Activated CD8-positive, alpha-beta memory T cell treated with anti-CD3 and anti-CD28 coated beads for 1 hour (primary cell): Measurements from ENCODE around the gene HSPB6.
A peak's percentile ranks its signal among the peaks of the same experiment; 100 is the strongest.
"Not testable (repeated sequence)": the region's sequence is repeated elsewhere in the genome, so short reads cannot be mapped to it uniquely, and the experiment has no call there.

Source experiments
- DNase-seq, 2 donors: peaks; one replicate each; pipeline ENCODE4 v3.0.0-alpha.2; 2020; ENCODE audit warnings: low read depth in 1 of 2; ENCODE audit errors: extremely low read depth in 1 of 2

HSPB6 gene

DNA sequence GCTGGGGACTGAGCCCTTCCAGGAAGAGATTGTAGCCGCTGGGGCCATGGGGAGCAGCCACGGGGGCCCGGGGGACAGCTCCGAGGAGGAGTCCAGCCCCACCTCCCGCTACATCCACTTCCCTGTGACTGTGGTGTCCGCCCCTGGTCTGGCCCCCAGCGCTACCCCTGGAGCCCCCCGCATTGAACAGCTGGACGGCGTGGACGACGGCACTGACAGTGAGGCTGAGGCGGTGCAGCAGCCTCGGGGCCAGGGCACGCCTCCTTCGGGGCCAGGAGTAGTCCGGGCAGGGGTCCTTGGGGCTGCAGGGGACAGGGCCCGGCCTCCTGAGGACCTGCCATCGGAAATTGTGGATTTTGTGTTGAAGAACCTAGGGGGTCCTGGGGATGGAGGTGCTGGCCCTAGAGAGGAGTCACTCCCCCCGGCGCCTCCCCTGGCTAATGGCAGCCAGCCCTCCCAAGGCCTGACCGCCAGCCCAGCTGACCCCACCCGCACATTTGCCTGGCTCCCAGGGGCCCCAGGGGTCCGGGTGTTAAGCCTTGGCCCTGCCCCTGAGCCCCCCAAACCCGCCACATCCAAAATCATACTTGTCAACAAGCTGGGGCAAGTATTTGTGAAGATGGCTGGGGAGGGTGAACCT is 24.2 kb downstream of the HSPB6 start:
- DNase-seq = no peak

DNA sequence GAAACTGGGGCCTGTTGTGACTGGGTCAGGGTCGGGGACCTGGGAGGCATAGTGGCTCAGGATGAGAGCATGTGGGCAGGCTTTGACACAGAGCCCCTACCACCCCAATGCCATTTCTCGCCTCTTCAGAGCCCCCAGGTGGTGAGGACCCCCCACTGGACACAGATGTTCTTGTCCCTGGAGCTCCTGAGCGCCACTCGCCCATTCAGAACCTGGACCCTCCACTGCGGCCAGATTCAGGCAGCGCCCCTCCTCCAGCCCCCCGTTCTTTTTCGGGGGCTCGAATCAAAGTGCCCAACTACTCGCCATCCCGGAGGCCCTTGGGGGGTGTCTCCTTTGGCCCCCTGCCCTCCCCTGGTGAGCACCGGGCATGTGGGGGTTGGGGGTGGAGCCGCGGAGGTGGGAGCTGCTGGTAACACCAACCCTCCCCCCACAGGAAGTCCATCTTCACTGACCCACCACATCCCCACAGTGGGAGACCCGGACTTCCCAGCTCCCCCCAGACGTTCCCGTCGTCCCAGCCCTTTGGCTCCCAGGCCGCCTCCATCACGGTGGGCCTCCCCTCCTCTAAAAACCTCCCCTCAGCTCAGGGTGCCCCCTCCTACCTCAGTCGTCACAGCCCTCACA is 24.9 kb downstream of the HSPB6 start:
- no peak for DNase-seq

DNA sequence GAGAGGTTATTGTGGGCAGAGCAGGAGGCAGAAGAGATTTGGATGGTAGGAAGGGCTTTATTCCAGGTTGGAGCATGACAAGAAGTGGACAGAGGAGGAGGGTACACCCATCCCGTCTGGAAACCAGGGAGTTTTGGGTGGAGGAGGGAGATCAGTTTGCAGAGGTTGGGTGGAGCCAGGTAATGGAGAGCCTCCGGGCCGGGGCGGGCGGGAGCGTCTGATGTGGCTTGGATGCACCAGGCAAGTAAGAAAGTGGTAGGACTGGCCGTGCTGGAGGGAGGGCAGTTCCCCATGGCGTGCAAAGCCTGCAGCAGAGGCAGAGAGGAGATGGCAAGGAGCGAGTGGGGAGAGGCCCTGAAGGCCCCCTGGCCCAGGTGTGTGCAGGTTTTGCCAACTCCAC is 25.5 kb downstream of the HSPB6 start:
- no peak for DNase-seq

DNA sequence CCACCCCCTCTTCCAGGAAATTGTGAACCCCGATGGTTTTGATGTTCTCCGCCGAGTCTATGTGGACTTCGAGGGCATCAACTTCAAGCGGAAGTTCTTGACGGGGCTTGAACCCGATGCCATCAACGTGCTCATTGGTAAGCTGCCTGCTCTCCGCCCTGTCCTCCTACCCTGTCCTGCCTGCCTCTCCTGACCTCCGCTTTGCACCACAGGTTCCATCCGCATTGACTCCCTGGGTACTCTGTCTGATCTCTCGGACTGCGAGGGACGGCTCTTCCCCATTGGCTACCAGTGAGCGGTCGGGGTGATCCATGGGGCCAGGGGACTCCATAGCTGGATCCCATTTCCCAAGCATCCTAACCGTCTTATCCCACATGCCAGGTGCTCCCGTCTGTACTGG is 26.5 kb downstream of the HSPB6 start:
- DNase-seq = no peak

DNA sequence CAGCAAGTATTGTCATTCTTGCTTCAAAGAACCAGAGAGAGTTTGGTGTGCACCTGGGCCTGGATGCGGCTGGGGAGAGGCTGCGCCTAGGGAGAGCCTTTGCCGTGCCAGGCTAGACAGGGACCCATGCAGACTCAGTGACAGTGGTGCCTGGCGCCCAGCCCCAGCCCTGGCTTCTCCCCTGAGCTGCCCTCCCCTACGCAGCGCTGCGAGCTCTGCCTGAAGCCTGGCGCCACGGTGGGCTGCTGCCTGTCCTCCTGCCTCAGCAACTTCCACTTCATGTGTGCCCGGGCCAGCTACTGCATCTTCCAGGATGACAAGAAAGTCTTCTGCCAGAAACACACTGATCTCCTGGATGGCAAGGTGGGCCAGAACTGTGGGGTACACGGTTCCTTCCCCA is 27.1 kb downstream of the HSPB6 start:
- no peak for DNase-seq

DNA sequence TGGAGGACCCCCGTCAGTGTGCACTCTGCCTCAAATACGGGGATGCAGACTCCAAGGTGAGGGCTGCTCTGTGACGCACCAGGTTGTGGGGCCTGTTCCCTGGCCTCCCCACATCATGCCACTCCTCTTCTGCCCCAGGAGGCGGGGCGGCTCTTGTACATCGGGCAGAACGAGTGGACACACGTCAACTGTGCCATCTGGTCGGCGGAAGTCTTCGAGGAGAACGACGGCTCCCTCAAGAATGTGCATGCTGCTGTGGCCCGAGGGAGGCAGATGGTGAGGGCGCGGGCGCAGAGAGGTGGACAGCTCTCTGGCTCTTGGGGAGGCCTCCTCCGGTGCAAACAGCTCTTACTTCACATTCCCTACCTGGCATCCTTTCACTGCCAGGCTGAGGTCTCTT is 27.8 kb downstream of the HSPB6 start:
- DNase-seq = no peak

DNA sequence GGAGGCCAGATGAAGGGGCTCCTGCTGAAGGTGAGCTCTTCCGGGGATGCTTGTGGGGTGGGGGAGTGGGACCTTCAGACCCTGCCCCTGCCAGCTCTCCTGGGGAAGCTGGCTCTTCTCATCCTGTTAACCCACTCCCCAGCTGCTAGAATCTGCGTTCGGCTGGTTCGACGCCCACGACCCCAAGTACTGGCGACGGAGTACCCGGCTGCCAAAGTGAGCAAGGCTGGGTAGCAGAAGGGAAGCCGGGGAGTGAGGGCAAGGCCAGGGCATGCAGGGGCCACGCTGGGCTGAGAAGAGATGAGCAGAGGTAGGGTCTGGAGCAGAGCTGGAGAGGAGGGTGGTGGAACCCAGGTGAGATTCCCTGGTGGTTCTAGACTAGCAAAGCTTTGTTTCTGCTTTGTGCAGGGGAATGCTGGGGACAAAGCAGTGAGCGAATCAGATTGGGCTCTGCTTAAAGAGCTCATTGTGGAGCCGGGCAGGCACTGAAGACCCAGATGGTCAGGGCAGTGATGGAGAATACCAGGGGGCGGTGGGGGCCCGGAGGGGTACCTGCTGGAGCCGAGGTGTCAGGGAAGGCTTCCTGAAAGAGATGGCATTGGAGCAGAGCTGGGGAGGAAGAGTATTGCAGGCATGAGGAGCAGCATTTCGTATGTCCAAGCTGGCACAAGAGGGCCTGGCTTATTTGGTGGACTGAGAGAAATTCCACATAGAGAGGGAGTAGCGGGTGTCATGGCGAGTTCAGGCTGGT is 28.7 kb downstream of the HSPB6 start:
- DNase-seq = no peak

DNA sequence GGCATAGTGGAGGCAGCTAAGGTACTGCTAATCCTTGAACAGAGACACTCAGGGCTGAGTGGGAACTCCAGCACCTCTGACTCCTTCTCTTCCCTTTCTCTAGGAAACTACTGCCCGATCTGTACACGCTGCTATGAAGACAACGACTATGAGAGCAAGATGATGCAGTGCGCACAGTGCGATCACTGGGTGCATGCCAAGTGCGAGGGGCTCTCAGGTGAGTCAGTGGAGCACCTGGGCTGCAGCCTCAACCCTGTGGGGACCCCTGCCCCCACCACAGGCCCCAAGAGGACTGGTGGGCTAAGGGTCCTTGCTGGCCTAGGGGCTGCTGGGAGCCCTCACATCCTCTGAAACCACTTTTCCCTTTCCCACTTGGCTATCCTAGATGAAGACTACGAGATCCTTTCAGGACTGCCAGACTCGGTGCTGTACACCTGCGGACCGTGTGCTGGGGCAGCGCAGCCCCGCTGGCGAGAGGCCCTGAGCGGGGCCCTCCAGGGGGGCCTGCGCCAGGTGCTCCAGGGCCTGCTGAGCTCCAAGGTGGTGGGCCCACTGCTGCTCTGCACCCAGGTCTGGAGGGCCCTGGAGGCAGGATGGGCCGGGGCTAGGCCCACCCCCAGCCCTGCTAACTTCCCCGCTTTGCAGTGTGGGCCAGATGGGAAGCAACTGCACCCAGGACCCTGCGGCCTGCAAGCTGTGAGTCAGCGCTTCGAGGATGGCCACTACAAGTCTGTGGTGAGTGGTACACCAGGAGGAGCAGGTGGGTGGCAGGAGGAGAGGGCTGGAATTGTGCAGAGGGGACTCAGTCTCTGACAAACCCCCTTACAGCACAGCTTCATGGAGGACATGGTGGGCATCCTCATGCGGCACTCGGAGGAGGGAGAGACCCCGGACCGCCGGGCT is 29.5 kb downstream of the HSPB6 start:
- DNase-seq = no peak

DNA sequence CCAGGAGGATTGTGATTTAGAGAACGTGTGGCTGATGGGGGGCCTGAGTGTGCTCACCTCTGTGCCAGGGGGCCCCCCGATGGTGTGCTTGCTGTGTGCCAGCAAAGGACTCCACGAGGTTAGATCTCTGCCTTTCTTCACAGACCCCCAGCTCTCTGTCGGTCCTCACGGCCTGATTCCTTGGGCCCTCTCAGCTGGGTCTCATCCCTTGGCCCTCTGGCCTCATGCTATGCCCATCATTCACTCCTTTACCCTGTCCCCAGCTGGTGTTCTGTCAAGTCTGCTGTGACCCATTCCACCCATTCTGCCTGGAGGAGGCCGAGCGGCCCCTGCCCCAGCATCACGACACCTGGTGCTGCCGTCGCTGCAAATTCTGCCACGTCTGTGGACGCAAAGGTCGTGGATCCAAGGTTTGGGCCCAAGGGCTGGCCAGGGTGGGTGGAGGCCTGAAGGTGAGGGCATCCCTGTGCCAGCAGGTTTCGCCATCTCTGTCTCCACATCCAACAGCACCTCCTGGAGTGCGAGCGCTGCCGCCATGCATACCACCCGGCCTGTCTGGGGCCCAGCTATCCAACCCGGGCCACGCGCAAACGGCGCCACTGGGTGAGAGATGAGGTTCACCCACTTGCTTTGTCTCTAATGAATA is 31.5 kb downstream of the HSPB6 start:
- no peak for DNase-seq

DNA sequence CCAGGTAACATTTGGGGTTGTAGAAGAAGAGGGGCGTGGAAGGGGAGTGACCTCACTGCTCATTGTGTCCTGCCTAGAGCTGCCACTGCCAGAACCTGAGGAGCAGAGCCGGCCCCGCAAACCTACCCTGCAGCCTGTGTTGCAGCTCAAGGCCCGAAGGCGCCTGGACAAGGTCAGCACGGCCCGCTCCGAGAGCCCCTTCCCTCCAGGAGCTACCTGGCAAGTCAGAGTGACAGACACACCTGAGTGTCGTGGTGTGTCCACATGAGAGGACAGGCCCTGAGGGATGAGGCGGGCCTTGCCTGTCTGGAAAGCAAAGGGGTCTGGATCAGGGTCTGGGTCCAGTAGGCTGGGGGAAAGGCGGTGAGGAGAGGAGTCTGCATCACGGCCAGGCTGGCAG is 32.3 kb downstream of the HSPB6 start:
- DNase-seq = no peak

DNA sequence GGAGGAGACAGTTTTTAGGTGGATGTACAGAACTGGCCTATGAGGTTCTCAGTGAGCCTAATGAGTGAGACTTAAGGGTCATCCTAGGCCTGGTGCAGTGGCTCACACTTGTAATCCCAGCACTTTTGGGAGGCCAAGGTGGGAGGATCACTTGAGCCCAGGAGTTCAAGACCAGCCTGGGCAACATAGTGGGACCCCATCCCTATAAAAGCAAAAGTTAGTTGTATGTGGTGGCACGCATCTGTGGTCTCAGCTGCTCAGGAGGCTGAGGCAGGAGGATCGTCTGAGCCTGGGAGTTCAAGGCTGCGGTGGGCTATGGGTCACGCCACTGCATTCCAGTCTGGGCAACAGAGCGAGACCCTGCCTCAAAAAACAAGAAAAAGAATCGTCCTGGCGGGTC is 32.7 kb downstream of the HSPB6 start:
- DNase-seq = not testable (repeated sequence)

DNA sequence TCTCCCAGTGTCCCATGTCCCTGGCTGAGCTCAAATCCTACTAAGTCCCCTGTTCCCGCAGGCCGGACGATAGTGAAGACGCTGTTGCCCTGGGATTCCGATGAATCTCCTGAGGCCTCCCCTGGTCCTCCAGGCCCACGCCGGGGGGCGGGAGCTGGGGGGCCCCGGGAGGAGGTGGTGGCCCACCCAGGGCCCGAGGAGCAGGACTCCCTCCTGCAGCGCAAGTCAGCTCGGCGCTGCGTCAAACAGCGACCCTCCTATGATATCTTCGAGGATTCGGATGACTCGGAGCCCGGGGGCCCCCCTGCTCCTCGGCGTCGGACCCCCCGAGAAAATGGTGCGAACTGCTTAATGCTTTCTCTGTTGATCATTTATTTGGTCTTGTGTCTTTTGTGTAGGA is 33.2 kb downstream of the HSPB6 start:
- DNase-seq = no peak

DNA sequence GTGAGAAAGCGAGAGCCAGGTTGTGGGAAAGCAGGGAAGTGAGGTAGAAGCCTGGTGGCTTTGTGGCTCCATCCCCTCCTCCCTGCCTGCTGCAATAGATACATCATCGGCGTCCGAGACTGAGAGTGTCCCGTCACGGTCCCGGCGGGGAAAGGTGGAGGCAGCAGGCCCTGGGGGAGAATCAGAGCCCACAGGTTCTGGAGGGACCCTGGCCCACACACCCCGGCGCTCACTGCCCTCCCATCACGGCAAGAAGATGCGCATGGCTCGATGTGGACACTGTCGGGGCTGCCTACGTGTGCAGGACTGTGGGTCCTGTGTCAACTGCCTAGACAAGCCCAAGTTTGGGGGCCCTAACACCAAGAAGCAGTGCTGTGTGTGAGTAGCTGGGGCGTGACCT is 33.9 kb downstream of the HSPB6 start:
- no peak for DNase-seq

DNA sequence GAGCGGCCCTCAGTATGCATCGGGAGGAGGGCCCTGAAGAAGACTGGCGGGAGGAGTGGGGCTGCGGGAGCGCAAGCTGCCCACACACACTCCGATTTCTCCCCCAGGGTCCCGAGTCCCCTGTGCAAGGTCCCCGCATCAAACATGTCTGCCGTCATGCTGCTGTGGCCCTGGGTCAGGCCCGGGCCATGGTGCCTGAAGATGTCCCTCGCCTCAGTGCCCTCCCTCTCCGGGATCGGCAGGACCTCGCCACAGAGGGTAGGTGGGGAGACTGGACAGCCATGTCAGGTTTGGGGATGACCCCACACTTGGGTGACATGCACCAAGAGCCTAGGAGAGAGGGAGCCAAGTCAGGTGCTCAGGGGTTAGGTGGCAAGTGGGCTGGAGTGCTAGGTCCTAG is 34.4 kb downstream of the HSPB6 start:
- no peak for DNase-seq

DNA sequence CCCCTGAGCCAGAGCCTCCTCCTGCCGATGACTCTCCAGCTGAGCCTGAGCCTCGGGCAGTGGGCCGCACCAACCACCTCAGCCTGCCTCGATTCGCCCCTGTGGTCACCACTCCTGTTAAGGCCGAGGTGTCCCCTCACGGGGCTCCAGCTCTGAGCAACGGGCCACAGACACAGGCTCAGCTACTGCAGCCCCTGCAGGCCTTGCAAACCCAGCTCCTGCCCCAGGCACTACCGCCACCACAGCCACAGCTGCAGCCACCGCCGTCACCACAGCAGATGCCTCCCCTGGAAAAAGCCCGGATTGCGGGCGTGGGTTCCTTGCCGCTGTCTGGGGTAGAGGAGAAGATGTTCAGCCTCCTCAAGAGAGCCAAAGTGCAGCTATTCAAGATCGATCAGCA is 35.5 kb downstream of the HSPB6 start:
- DNase-seq = no peak

DNA sequence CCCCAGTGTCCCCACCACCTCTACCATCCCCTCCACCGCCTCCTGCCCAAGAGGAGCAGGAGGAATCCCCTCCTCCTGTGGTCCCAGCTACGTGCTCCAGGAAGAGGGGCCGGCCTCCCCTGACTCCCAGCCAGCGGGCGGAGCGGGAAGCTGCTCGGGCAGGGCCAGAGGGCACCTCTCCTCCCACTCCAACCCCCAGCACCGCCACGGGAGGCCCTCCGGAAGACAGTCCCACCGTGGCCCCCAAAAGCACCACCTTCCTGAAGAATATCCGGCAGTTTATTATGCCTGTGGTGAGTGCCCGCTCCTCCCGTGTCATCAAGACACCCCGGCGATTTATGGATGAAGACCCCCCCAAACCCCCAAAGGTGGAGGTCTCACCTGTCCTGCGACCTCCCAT is 36.2 kb downstream of the HSPB6 start:
- no peak for DNase-seq

DNA sequence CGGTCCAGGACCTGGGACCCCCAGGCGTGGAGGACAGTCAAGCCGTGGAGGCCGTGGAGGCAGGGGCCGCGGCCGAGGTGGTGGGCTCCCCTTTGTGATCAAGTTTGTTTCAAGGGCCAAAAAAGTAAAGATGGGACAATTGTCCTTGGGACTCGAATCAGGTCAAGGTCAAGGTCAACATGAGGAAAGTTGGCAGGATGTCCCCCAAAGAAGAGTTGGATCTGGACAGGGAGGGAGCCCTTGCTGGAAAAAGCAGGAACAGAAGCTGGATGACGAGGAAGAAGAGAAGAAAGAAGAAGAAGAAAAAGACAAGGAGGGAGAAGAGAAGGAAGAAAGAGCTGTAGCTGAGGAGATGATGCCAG is 36.7 kb downstream of the HSPB6 start:
- no peak for DNase-seq

DNA sequence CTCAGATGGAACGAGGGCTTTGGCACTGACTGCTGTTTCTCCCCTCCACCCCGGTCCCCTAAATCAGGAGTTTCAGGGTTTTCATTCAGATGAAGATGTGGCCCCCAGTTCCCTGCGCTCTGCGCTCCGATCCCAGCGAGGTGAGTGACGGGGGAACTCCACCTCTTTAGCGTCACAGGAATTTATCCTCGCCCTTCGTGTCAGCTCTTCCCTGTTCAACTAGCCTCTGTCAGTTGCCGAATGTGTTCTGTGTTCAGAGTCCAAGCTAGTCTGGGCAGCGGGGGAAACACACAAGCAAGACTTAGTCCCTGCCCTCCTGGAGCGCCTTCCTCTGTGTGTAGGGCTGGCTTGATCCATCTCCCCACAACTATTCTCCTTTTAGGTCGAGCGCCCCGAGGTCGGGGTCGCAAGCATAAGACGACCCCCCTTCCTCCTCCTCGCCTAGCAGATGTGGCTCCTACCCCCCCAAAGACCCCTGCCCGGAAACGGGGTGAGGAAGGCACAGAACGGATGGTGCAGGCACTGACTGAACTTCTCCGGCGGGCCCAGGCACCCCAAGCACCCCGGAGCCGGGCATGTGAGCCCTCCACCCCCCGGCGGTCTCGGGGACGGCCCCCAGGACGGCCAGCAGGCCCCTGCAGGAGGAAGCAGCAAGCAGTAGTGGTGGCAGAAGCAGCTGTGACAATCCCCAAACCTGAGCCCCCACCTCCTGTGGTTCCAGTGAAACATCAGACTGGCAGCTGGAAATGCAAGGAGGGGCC is 37.2 kb downstream of the HSPB6 start:
- no peak for DNase-seq

DNA sequence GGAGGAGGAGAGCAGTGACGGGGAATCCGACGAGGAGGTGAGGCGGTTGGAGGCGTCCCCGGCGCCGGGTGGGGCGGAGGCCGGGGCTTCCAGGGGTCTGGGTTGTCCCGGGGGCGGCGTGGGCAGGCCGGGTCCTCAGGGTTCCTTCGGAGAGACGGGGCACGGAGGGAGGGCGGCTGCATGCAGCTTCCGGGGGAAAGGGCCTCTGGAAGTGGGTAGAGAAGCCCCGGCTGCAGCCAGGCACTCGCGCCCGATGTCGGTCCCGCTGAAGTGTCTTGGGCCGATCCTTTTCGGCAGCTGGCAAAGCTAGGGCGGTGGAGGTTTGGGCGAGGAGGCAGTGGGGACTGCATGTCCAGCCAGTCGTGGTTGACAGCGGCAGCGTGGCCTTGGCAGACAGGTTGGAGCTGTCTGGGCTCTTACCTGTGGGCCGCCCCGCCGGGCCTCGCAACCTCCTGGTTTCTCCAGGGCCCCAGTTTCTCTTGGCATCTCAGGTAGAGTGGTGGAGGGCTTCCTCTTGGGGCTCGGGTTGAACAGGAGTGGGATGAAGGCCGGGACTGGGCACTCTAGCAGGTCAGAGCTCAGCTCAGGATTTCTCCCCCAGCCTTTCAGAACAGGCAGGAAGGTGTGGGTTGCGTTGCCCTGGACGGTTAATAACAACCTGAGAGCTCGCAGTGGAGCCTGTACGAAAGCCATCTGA is 38.3 kb downstream of the HSPB6 start:
- DNase-seq = peak in 1 of 2 donors; percentile 38
